GM13976 (cell line): ENCODE measurements around the gene FNIP2.

ENCODE experiments used
- DNase-seq: peaks from one replicate; pipeline ENCODE4 v3.0.0; 2012; ENCODE audit warnings: low spot score
- CTCF ChIP-seq: IDR thresholded peaks from 2 replicates; pipeline ENCODE4 v1.5.1; 2012; ENCODE audit warnings: borderline replicate concordance, mild to moderate bottlenecking; ENCODE audit not compliant: insufficient read depth; ENCODE audit errors: extremely low read depth, missing control alignments, control extremely low read depth
- in situ Hi-C: fragments of 300-500 bp; cut with MboI; formaldehyde crosslinking; loops from one replicate; pipeline ENCODE4 v1.12.0; 2022; ENCODE audit warnings: low sequenced_read_pairs, mixed read lengths, inconsistent platforms; ENCODE audit not compliant: unreplicated experiment

FNIP2 gene

GRCh38 chr4:158850800-158851644, 82.2 kb downstream of the FNIP2 start:
- peak; percentile 26 for TF ChIP-seq CTCF
- DNase-seq: peak; percentile 33
- in situ Hi-C loops: loop anchor here (10.0 kb wide), 1 partner anchor 354 kb away; no protein-coding TSS in a partner anchor

DNA sequence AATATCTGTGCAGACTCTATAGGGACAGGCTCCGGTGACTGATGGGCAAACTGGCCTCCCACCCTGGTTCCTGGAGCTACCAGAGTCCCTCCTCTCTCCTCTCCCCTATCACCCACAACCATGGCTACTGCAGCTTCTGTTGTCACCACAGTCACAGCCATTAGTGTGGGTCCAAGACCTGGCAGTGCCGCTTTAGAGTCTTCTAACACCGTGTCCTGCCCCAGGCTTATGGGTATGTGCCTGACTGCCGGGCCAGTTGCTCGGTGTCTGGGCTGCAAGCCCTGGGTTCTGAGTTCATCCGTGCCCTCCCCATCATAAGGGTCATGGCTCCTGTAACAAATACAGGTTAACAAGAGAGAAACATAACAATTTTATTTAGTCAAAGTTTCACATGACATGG, 85.4 kb downstream of the FNIP2 start:
- no peak for TF ChIP-seq CTCF
- DNase-seq: no peak
- in situ Hi-C loops: loop anchor here (10.0 kb wide), 1 partner anchor 351 kb away; no protein-coding TSS in a partner anchor

DNA sequence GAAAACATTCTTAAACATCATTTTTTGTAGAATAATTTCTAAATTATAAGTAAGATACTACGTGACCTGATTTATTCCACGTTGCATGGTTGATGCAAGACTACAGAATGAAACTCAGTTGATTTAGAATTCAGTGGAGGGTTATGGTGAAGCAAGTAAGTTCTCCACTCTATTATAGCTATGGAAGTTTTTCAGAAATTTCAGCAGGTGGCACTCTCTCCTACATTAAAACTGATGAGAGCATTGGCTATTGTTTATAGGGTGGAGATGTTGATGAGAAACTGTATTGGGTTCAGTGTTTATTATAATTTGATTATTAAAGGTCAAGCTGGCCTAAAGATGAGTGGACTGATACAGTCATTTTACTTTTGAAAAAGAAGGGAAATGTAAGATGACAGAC, 88.0 kb downstream of the FNIP2 start:
- in situ Hi-C loops: loop anchor here (5.0 to 10.0 kb wide), 2 partner anchors 320 to 348 kb away; no protein-coding TSS in a partner anchor
- no peak for TF ChIP-seq CTCF
- peak; percentile 63 for DNase-seq

DNA sequence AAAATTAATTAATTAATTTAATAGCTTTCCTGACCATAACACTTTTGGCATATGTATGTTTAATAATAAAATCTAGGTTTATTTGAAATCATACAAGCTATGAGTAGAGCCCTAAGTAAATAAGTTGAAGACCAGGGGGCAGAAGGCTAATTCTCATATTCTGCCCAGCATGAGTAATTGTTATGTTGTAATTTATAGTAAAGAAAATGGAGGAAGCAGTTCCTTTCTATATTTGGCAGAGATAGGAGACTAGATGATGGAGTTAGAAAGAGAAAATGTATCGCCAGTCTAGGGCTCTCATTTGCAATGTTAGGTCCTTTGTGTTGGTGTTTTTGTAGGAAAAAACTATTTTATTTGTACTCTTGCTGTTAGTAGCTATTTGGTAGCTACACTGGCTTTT, 89.1 kb downstream of the FNIP2 start:
- TF ChIP-seq CTCF: no peak
- in situ Hi-C loops: loop anchor here (5.0 to 10.0 kb wide), 2 partner anchors 319 to 347 kb away; no protein-coding TSS in a partner anchor
- no peak for DNase-seq

GRCh38 chr4:158858410-158859199, 89.8 kb downstream of the FNIP2 start:
- no peak for DNase-seq
- in situ Hi-C loops: loop anchor here (5.0 to 10.0 kb wide), 2 partner anchors 319 to 346 kb away; no protein-coding TSS in a partner anchor
- no peak for TF ChIP-seq CTCF

GRCh38 chr4:158859661-158860060, 90.8 kb downstream of the FNIP2 start:
- TF ChIP-seq CTCF: no peak
- in situ Hi-C loops: loop anchor here (5.0 to 10.0 kb wide), 2 partner anchors 318 to 345 kb away; no protein-coding TSS in a partner anchor
- no peak for DNase-seq
